ENCODE measurements around the gene BBS7. TPM values are rescaled to one million over a fixed set of nuclear protein-coding genes. Genes with fewer than 3 reads are reported as not detected.

The BBS7 gene
- total RNA-seq, 2 experiments from 2014 or later: 10.7 to 25.8 TPM

- H3K9me2 ChIP-seq (ENCODE audit: insufficient read depth, low read length): no peaks in the 10 kb centered on the region
- H2AFZ ChIP-seq (ENCODE audit: low read length): peak within 1 kb of the TSS; percentile 96
- H3K4me3 ChIP-seq (ENCODE audit: low read depth, low read length, poor library complexity, severe bottlenecking): peak within 1 kb of the TSS; percentile 96
- no TSS peak for BruUV-seq (replicated peaks)
- peak; percentile 97 for DNase-seq (ENCODE audit: low spot score)
- H3K27ac ChIP-seq (ENCODE audit: low read depth, low read length, poor library complexity, severe bottlenecking): peak within 1 kb of the TSS; percentile 87
- CTCF ChIA-PET (ENCODE audit: unreplicated experiment): no interaction called here
- peaks cover 70% of the 10 kb centered on the region for H3K36me3 ChIP-seq (ENCODE audit: insufficient read depth, low read length)
- TF ChIP-seq EZH2phosphoT487 (IDR thresholded peaks at IDR 0.05; ENCODE audit: borderline replicate concordance, low read depth, low read length) (no peak), CTCF (conservative IDR thresholded peaks at IDR 0.05; ENCODE audit: low read length) (no peak)
- peaks cover 30% of the 10 kb centered on the region for H4K20me1 ChIP-seq (ENCODE audit: insufficient read depth, low read length)
- POLR2A ChIA-PET: interaction anchor here (0.5 to 3.7 kb wide), 10 partner anchors 9 to 1096 kb away, joined by 3 to 29 read pairs (median 6); partner anchors contain the start of genes BBS7 and EXOSC9
- H3K4me1 ChIP-seq (ENCODE audit: insufficient read depth, low read length, poor library complexity, severe bottlenecking): peaks cover 46% of the 10 kb centered on the region
- peak within 1 kb of the TSS; percentile 95 for H3K4me2 ChIP-seq (ENCODE audit: low read length)
- H3K79me2 ChIP-seq (ENCODE audit: insufficient read depth, low read depth, low read length): peaks cover 49% of the 10 kb centered on the region
- intact Hi-C loops (cut with micrococcal nuclease; ENCODE audit: unreplicated experiment): loop anchor here (1.0 to 10.0 kb wide), 5 partner anchors 22 to 1099 kb away; partner anchors contain the start of genes BBS12, BBS7, BLTP1 and EXOSC9
- H3K9me3 ChIP-seq (ENCODE audit: low read length): no peaks in the 10 kb centered on the region
Measured at GRCh38 chr4:121823505-121824170, 46.6 kb downstream of the BBS7 start, which contains the start of gene CCNA2. CCNA2 (minus strand) TSS chr4:121823883; CDS start chr4:121823628, 255 bp downstream.

GRCh38 chr4:121822796-121823504 is 47.3 kb downstream of the BBS7 start:
- TF ChIP-seq CTCF (conservative IDR thresholded peaks at IDR 0.05; ENCODE audit: low read length) (peak; percentile 71), EZH2phosphoT487 (IDR thresholded peaks at IDR 0.05; ENCODE audit: borderline replicate concordance, low read depth, low read length) (no peak)
- H2AFZ ChIP-seq (ENCODE audit: low read length): peak overlapping the region; percentile 51; the same call in 1 of the 2 replicates
- no peaks in the 10 kb centered on the region for H3K9me2 ChIP-seq (ENCODE audit: insufficient read depth, low read length)
- H3K36me3 ChIP-seq (ENCODE audit: insufficient read depth, low read length): peaks cover 73% of the 10 kb centered on the region
- H4K20me1 ChIP-seq (ENCODE audit: insufficient read depth, low read length): peaks cover 35% of the 10 kb centered on the region
- DNase-seq (ENCODE audit: low spot score): peak; percentile 74
- no TSS peak for BruUV-seq (replicated peaks)
- H3K27ac ChIP-seq (ENCODE audit: low read depth, low read length, poor library complexity, severe bottlenecking): peak overlapping the region; percentile 87
- peaks cover 55% of the 10 kb centered on the region for H3K79me2 ChIP-seq (ENCODE audit: insufficient read depth, low read depth, low read length)
- ChIA-PET CTCF (ENCODE audit: unreplicated experiment) (no interaction called here), POLR2A (interaction anchor here (0.6 to 3.7 kb wide), 10 partner anchors 10 to 1056 kb away, joined by 3 to 26 read pairs (median 4); partner anchors contain the start of genes BBS7 and EXOSC9)
- H3K9me3 ChIP-seq (ENCODE audit: low read length): no peaks in the 10 kb centered on the region
- H3K4me2 ChIP-seq (ENCODE audit: low read length): peak overlapping the region; percentile 95
- peak overlapping the region; percentile 96 for H3K4me3 ChIP-seq (ENCODE audit: low read depth, low read length, poor library complexity, severe bottlenecking)
- H3K4me1 ChIP-seq (ENCODE audit: insufficient read depth, low read length, poor library complexity, severe bottlenecking): peaks cover 52% of the 10 kb centered on the region
- intact Hi-C loops (cut with micrococcal nuclease; ENCODE audit: unreplicated experiment): loop anchor here (1.0 to 10.0 kb wide), 4 partner anchors 22 to 1099 kb away; partner anchors contain the start of genes BBS12, BLTP1, EXOSC9 and NUDT6

All from OCI-LY7 (cell line).